ENCODE measurements around the gene ZNF573. TPM values are rescaled to one million over a fixed set of nuclear protein-coding genes. Genes with fewer than 3 reads are reported as not detected.

The ZNF573 gene
- total RNA-seq, 2 donors from 2014 or later: 9.7 to 11.7 TPM

Other genes starting within 250 kb of the ZNF573 start
- 1 to 10 TPM; 6.2 to 9.4 TPM for gene ZNF571, start 184.8 kb downstream of the ZNF573 start, total RNA-seq
- gene ZNF540, start 184.7 kb downstream of the ZNF573 start, total RNA-seq: 1 to 10 TPM; 2.3 TPM
- gene ZFP30, start 124.1 kb downstream of the ZNF573 start, total RNA-seq: 10 to 100 TPM; 11.1 to 13.3 TPM
- 10 to 100 TPM in 1 of 2 donors, 1 to 10 TPM in 1; 8.8 to 10.1 TPM for gene ZNF607, start 59.8 kb downstream of the ZNF573 start, total RNA-seq
- gene WDR87, start 127.0 kb upstream of the ZNF573 start, total RNA-seq: not detected
- gene SIPA1L3, start 127.6 kb upstream of the ZNF573 start, total RNA-seq: 10 to 100 TPM; 12.8 TPM